ENCODE measurements around the gene PTN.
"Not testable (repeated sequence)": the region's sequence is repeated elsewhere in the genome, so short reads cannot be mapped to it uniquely, and the experiment has no call there.

The PTN gene

GRCh38 chr7:137262599-137262998, 80.9 kb downstream of the PTN start:
- no peak for DNase-seq

- DNase-seq: no peak
These were observed 85.0 kb downstream of the PTN start for GRCh38 chr7:137258552-137258951.

DNA sequence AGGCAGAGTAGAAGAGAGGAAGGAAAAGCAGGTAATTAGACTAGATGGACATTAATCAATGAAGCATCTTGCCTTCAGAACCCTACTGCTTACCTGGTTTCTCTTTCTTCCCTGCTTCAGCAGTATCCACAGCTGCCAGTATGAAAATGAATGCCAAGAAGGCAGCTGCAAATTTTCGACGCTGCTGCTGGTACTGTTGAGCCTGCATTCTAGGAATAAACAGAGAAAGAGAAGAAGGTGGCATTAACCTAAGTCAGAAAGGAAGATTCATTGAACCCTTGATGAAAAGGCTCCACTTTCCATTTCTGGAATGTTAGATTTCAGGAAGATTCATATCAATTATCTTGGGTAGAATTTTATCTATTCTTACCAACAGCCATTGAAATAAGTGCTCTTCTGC, 88.8 kb downstream of the PTN start:
- DNase-seq: no peak

- no peak for DNase-seq
These were observed 97.6 kb downstream of the PTN start for GRCh38 chr7:137245890-137246289.

DNA sequence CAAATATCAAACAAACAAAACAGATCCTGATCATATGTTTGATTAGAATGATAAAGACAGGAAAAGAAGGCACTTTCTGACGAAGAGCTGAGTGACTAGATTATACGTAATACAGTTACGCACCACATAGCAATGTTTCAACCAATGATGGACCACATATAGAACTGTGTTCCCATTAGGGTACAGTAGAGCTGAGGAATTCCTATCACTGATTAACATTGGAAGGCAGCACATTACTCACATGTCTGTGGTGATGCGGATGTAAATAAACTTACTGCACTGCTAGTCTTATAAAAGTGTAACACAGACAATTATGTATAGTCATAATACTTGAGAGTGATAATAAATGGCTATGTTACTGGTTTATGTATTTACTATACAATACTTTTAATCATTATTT, 98.3 kb downstream of the PTN start:
- DNase-seq: no peak

- no peak for DNase-seq
These were observed 99.8 kb downstream of the PTN start for GRCh38 chr7:137243741-137244140.

GRCh38 chr7:137242616-137243015, 100.9 kb downstream of the PTN start:
- DNase-seq: no peak

- no peak for DNase-seq
These were observed 101.7 kb downstream of the PTN start for GRCh38 chr7:137241655-137242360.

GRCh38 chr7:137239186-137239585, 104.3 kb downstream of the PTN start:
- not testable (repeated sequence) for DNase-seq

DNA sequence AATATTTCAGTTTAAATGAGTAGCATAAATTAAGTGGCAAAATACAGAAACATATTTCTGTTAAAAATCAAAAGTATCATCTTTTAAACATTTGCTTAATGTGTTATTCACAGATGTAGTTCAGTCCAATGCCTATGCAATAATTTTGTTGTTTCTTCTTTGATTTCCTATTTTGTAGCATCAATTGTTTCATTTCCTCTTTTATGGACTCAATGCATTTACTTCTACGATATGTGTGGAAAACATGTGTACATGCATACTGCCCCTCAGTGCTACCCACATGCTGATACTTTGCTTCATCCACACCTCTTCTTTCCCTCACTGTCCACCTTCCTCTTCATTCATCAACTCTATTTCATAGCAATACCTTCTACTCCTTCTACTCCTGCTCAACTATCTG, 108.1 kb downstream of the PTN start:
- no peak for DNase-seq

DNA sequence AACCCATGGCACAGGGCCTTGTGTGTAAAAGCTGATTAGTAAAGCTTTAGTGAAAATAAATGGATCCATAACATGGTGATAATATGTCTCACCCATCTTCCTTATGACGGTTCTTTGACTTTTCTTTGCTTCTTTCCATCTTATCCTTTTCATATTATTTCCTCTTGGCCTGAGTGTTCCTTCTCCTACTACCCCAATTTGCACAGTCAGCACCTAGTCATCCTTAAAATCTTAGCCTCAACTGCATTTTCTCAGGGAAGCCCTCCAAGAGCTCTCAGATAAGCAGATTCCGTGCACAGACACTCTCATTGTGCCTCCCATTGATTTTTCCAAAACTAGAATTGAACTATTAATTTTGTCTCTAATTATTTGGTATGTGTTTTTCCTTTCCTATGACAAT, 112.4 kb downstream of the PTN start:
- DNase-seq: no peak

DNA sequence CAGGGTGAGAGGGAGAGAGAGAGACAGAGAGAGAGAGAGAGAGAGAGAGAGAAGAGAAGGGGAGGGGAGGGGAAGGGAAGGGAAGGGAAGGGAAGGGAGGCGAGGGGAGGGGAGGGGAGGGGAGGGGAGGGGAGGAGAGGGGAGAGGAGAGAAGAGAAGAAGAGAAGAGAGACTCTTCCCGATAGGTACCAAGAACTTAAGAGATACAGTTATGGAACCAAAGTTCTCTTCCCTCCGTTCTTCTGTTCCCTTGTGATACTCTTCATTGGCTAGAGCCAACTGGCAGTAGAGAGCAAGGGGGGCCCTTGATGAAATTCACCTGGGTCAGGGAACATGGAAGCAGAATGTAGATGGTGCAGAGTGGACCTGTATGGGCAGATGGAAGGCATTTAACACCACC, 122.1 kb downstream of the PTN start:
- DNase-seq: no peak

- no peak for DNase-seq
These were observed 129.8 kb downstream of the PTN start for GRCh38 chr7:137213744-137214143.

DNA sequence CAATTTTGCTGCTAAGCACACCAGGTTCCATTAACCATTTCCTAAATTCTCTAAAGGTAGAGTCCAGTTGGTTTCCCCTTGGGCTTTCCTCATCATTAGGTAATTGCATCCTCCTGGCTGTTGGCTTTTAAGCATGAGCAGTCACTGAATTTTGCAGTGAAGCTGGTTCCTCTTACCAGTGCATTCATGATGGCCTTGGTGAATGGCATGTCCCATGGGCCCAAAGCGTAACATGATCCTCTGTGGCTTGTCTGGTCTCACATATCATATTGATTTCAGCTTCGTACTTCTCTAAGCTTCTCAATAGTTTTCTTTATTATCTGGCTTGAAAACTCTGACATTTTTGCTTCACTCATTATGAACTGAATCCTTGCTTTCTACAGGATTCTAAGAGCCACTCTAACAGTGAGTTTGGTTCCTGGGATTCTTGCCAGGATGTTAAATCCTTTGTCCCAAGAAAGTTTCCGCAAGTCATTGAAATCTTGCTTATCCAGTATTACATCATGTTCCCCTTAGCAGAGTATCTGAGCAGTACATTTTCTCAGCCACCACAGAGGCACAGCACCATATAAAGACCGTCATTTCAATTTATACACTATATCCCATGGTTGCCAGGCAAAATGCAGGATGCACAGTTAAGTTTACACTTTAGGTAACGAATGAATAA, 134.2 kb downstream of the PTN start:
- DNase-seq: no peak

DNA sequence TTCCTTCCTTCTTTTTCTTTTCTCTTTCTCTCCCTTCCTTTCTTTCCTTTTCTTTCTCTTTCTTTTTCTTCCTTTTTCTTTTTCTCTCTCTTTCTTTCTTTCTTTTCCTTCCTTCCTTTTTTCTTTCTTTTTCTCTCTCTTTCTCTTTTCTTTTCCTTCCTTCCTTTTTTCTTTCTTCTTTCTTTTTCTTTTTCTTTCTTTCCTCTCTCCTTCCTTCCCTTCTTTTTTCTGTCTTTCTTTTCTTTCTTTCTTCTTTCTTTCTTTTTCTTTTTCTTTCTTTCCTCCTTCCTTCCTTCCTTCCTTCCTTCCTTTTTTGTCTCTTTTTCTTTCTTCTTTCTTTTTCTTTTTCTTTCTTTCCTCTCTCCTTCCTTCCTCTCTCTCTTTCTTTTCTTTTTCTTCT, 136.8 kb downstream of the PTN start:
- no peak for DNase-seq

GRCh38 chr7:137204246-137204645, 139.3 kb downstream of the PTN start:
- no peak for DNase-seq

- no peak for DNase-seq
These were observed 140.2 kb downstream of the PTN start for GRCh38 chr7:137203351-137203750.

DNA sequence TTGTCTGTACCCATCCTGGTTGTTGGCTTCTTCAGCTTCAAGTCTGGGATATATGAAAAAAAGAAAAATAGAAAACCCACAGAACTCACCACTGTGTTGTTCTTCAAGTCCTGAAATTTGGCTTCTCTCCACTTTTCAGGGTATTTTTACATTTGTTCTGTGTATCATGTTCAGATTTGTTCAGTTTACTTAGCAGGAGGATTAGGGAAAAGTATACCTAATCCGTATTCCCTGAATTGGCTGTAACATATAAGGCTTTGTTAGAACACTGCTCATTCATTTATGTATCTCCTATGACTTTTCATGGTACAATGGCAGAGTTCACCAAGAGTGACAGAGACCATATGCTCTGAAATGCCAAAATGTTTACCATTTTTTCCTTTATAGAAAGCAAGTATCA, 146.9 kb downstream of the PTN start:
- no peak for DNase-seq

GRCh38 chr7:137195996-137196395, 147.5 kb downstream of the PTN start:
- no peak for DNase-seq

DNA sequence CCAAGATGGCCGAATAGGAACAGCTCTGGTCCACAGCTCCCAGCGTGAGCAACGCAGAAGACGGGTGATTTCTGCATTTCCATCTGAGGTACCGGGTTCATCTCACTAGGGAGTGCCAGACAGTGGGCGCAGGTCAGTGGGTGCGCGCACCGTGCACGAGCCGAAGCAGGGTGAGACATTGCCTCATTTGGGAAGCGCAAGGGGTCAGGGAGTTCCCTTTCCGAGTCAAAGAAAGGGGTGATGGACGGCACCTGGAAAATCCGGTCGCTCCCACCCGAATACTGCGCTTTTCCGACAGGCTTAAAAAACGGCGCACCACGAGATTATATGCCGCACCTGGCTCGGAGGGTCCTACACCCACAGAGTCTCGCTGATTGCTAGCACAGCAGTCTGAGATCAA, 161.9 kb downstream of the PTN start:
- DNase-seq: not testable (repeated sequence)
